ENCODE measurements around the gene GOPC.

GOPC gene

DNA sequence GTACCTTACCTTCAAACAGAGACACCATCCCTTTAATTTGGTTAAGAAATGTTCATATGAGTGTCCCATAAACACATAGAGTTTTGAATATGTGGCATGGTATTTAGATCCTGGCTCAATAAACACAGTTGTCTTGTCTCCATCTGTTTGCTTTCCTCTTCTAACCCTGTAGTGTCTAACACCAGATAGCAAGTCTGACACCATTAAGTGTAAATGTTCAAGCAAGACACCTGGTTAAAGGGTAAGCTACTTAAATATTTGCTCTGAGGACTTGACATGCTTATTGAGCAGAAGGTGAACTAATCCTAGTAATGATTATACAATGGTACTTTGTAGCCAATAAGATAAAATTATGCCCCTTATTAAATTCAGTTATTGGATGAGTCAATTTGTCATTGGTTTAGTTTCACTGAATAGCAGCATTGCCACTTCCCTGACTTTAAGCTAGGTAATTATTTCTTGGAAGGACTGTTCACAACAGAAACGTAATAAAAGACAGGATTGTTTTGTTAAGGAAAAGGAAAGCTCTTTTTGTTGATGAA is 26.9 kb upstream of the GOPC start:
- Histone ChIP-seq H3K4me2 (ENCODE audit: low read length) (no peak overlapping the region), H3K9me3 (ENCODE audit: control insufficient read depth, insufficient read depth, low read length) (peaks cover 4% of the 10 kb centered on the region; the same call in 1 of the 2 replicates), H3K4me3 (ENCODE audit: low read length) (no peak overlapping the region), H3K79me2 (ENCODE audit: control insufficient read depth, low read length) (no peaks in the 10 kb centered on the region), H3K9me2 (replicated peaks; ENCODE audit: control insufficient read depth, low read length) (no peaks in the 10 kb centered on the region), H4K20me1 (ENCODE audit: control insufficient read depth, insufficient read depth, low read depth, low read length) (no peaks in the 10 kb centered on the region), H3K27ac (ENCODE audit: low read depth, low read length) (no peak overlapping the region), H3K4me1 (ENCODE audit: control insufficient read depth, low read length) (no peaks in the 10 kb centered on the region), H3K27me3 (ENCODE audit: control insufficient read depth, low read length) (no peaks in the 10 kb centered on the region), H3F3A (ENCODE audit: control insufficient read depth, insufficient read depth) (no peaks in the 10 kb centered on the region), H3K36me3 (ENCODE audit: control insufficient read depth, low read length) (no peaks in the 10 kb centered on the region)
- TF ChIP-seq EZH2phosphoT487 (IDR thresholded peaks at IDR 0.05; ENCODE audit: borderline replicate concordance, low read length): no peak
- TF ChIP-seq, protein P1, sequence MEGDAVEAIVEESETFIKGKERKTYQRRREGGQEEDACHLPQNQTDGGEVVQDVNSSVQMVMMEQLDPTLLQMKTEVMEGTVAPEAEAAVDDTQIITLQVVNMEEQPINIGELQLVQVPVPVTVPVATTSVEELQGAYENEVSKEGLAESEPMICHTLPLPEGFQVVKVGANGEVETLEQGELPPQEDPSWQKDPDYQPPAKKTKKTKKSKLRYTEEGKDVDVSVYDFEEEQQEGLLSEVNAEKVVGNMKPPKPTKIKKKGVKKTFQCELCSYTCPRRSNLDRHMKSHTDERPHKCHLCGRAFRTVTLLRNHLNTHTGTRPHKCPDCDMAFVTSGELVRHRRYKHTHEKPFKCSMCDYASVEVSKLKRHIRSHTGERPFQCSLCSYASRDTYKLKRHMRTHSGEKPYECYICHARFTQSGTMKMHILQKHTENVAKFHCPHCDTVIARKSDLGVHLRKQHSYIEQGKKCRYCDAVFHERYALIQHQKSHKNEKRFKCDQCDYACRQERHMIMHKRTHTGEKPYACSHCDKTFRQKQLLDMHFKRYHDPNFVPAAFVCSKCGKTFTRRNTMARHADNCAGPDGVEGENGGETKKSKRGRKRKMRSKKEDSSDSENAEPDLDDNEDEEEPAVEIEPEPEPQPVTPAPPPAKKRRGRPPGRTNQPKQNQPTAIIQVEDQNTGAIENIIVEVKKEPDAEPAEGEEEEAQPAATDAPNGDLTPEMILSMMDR (IDR thresholded peaks at IDR 0.05; ENCODE audit: low read depth, low read length, poor library complexity, severe bottlenecking): no peak

DNA sequence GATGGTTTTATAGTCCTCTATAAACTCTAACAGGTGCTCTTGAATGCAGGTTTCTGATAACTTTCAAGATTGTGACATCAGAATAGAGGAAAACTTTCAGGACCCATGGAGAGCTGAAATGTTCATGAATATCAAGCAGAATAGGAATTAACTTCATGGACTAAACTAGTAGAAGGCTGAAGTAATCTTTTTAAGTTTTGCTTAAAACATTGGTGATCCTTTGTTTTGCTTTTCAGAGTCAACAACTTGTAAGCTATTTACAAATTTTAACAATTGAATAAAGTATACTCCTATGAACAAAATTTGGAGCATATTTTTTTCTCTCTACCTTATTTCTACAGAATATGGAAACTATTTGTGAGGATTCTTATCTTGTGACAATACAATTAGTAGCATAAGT is 25.2 kb upstream of the GOPC start:
- no peaks in the 10 kb centered on the region for H3K9me2 ChIP-seq (replicated peaks; ENCODE audit: control insufficient read depth, low read length)
- no peaks in the 10 kb centered on the region for H3K79me2 ChIP-seq (ENCODE audit: control insufficient read depth, low read length)
- H3K27ac ChIP-seq (ENCODE audit: low read depth, low read length): no peak overlapping the region
- no peak overlapping the region for H3K4me3 ChIP-seq (ENCODE audit: low read length)
- no peaks in the 10 kb centered on the region for H3F3A ChIP-seq (ENCODE audit: control insufficient read depth, insufficient read depth)
- no peaks in the 10 kb centered on the region for H3K36me3 ChIP-seq (ENCODE audit: control insufficient read depth, low read length)
- H3K4me2 ChIP-seq (ENCODE audit: low read length): no peak overlapping the region
- TF ChIP-seq EZH2phosphoT487 (IDR thresholded peaks at IDR 0.05; ENCODE audit: borderline replicate concordance, low read length): no peak
- TF ChIP-seq, protein P1 (IDR thresholded peaks at IDR 0.05; ENCODE audit: low read depth, low read length, poor library complexity, severe bottlenecking): no peak
- H4K20me1 ChIP-seq (ENCODE audit: control insufficient read depth, insufficient read depth, low read depth, low read length): no peaks in the 10 kb centered on the region
- no peaks in the 10 kb centered on the region for H3K4me1 ChIP-seq (ENCODE audit: control insufficient read depth, low read length)
- H3K27me3 ChIP-seq (ENCODE audit: control insufficient read depth, low read length): no peaks in the 10 kb centered on the region
- peaks cover 9% of the 10 kb centered on the region; the same call in 1 of the 2 replicates for H3K9me3 ChIP-seq (ENCODE audit: control insufficient read depth, insufficient read depth, low read length)

DNA sequence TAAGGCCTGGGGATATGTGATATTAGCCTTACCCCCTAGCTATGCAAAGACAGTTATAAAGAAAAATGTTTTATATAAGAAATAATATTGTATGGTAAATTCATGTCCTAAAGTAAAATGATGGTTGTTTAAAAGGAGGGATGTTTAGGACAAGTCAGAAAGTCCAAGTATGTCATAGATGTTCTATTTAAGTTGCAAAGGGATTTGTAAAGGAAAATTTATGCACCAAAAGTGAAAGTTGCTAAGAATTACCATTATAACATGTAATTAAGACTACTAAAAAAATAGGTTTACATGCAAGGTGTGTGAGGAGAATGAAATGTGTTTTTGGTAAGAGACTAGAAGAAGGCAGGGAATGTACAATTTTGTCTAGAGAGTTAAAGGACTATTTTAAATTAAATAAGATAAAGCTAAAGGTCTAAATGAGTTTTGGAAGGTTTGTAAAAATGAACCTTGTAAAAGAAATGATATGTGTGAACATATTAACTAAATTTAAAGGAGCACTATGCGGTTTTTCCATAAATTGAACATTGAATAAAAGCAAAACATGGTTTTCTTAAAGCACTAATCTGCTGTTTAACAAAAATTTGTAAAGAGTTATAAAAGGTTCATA is 22.7 kb upstream of the GOPC start:
- Histone ChIP-seq H3K4me3 (ENCODE audit: low read length) (no peak overlapping the region), H3K36me3 (ENCODE audit: control insufficient read depth, low read length) (no peaks in the 10 kb centered on the region), H3K9me3 (ENCODE audit: control insufficient read depth, insufficient read depth, low read length) (peaks cover 9% of the 10 kb centered on the region; the same call in 1 of the 2 replicates), H3K4me2 (ENCODE audit: low read length) (no peak overlapping the region), H3K79me2 (ENCODE audit: control insufficient read depth, low read length) (no peaks in the 10 kb centered on the region), H4K20me1 (ENCODE audit: control insufficient read depth, insufficient read depth, low read depth, low read length) (no peaks in the 10 kb centered on the region), H3F3A (ENCODE audit: control insufficient read depth, insufficient read depth) (no peaks in the 10 kb centered on the region), H3K27me3 (ENCODE audit: control insufficient read depth, low read length) (no peaks in the 10 kb centered on the region), H3K27ac (ENCODE audit: low read depth, low read length) (no peak overlapping the region), H3K4me1 (ENCODE audit: control insufficient read depth, low read length) (no peaks in the 10 kb centered on the region), H3K9me2 (replicated peaks; ENCODE audit: control insufficient read depth, low read length) (no peaks in the 10 kb centered on the region)
- no peak for TF ChIP-seq EZH2phosphoT487 (IDR thresholded peaks at IDR 0.05; ENCODE audit: borderline replicate concordance, low read length)
- TF ChIP-seq, protein P1 (IDR thresholded peaks at IDR 0.05; ENCODE audit: low read depth, low read length, poor library complexity, severe bottlenecking): no peak
